OCI-LY3 (cell line): ENCODE measurements around the gene SPINK4.

Experiments used
- CTCF ChIP-seq: fragments of 200-600, 300-600 bp; sonication (generic); IDR thresholded peaks from 2 replicates; pipeline ENCODE4 v1.5.1; 2014; ENCODE audit warnings: antibody characterized with exemption, low read length, low read depth
- EZH2phosphoT487 ChIP-seq: fragments of 200-600 bp; shearing (Covaris generic); IDR thresholded peaks from 2 replicates; pipeline ENCODE4 v1.6.1; 2018; ENCODE audit warnings: antibody characterized with exemption, mixed run types, low read depth

- TF ChIP-seq CTCF = peak; percentile 77
- no peak for TF ChIP-seq EZH2phosphoT487
Observed at GRCh38 chr9:33223696-33224095, 16.3 kb upstream of the SPINK4 start.
